ENCODE results near the gene ZNF219. TPM values are rescaled to one million over a fixed set of nuclear protein-coding genes. Genes with fewer than 3 reads are reported as not detected.

The ZNF219 gene
- total and polyA plus RNA-seq, 2 donors (not counting 1 experiment from before 2014, with no cell fraction given): 3.3 to 6.4 TPM

DNA sequence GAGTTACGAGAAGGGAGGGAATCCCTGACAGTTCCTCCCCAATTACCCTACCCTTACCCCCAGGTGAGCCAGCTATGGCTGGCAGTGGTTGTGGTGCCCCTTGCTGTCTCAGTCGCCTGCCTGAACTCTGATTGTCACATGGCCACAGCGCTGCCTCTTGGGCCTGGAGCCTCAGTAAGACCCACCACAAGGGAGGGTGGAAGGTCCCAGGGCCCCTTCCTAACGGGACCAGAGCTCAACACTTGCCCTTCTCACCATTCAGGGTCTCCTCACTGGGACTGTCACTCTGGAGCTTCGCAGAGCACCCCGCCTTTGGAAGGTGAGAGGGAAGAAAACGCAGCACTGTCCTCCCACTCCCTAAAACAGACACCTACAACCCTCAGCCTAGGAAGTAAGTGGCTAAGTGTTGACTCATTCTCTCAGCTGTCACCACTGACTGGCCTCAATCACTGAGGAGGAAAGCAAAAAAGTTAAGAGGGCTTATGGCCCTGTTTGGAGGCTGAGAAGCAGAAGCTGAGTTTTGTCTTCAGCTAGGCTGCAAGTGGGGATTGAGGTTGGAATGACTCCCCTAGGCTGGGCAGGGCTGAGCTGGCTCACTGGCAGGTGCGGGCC lies 3.5 kb upstream of the ZNF219 start:
- TF ChIP-seq, protein P1, sequence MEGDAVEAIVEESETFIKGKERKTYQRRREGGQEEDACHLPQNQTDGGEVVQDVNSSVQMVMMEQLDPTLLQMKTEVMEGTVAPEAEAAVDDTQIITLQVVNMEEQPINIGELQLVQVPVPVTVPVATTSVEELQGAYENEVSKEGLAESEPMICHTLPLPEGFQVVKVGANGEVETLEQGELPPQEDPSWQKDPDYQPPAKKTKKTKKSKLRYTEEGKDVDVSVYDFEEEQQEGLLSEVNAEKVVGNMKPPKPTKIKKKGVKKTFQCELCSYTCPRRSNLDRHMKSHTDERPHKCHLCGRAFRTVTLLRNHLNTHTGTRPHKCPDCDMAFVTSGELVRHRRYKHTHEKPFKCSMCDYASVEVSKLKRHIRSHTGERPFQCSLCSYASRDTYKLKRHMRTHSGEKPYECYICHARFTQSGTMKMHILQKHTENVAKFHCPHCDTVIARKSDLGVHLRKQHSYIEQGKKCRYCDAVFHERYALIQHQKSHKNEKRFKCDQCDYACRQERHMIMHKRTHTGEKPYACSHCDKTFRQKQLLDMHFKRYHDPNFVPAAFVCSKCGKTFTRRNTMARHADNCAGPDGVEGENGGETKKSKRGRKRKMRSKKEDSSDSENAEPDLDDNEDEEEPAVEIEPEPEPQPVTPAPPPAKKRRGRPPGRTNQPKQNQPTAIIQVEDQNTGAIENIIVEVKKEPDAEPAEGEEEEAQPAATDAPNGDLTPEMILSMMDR (IDR thresholded peaks at IDR 0.05): no peak
- TF ChIP-seq EZH2 (IDR thresholded peaks at IDR 0.05; ENCODE audit: borderline replicate concordance, insufficient read depth, low read depth, low read length, poor library complexity, severe bottlenecking): no peak
- 60% methylated on average over 1 of the region's 8 CpGs for WGBS (ENCODE audit: insufficient coverage)
- no peak overlapping the region for H3K27ac Mint-ChIP-seq
- DNase-seq (no peak), ATAC-seq (ENCODE audit: low read depth) (no peak)
- no peaks in the 10 kb centered on the region for H3K9me3 ChIP-seq (ENCODE audit: control extremely low read depth in 1 of 3, control insufficient read depth in 2 of 3, insufficient read depth in 1 of 3, low read length in 2 of 3)
- H3K4me3 ChIP-seq (ENCODE audit: control extremely low read depth in 1 of 5, extremely low read depth in 1 of 5, insufficient read depth in 1 of 5, low read depth in 2 of 5, low read length in 4 of 5): no peak overlapping the region
- H3K9ac ChIP-seq (ENCODE audit: low read length): no peak overlapping the region
- peaks cover 25 to 36% of the 10 kb centered on the region in 2 donors for H3K4me1 ChIP-seq (ENCODE audit: control insufficient read depth in 2 of 2, insufficient read depth in 2 of 2, low read length in 2 of 2)
- POLR2A ChIA-PET: no interaction called here
- peaks cover 0 to 29% (median 17%) of the 10 kb centered on the region in 4 experiments for H3K27me3 ChIP-seq (replicated peaks in 1 of 4; ENCODE audit: control extremely low read depth in 1 of 4, control insufficient read depth in 3 of 4, insufficient read depth in 4 of 4, low read length in 3 of 4)
- no peak overlapping the region for H3K4me3 Mint-ChIP-seq
- no peaks in the 10 kb centered on the region for H4K20me1 ChIP-seq (ENCODE audit: control insufficient read depth, insufficient read depth, low read length, poor library complexity, severe bottlenecking)
- CTCF ChIA-PET: interaction anchor here (1.1 to 11.8 kb wide), 8 partner anchors 7 to 113 kb away, joined by 3 to 348 read pairs (median 69); partner anchors contain the start of gene ARHGEF40
- H3K27ac ChIP-seq (ENCODE audit: low read length in 2 of 2): no peak overlapping the region
- H3K4me2 ChIP-seq (replicated peaks; ENCODE audit: low read depth, low read length, poor library complexity, severe bottlenecking): no peak overlapping the region
- H3K79me2 ChIP-seq (ENCODE audit: control insufficient read depth, insufficient read depth, low read length): no peaks in the 10 kb centered on the region
- peaks cover 28% of the 10 kb centered on the region for H3K27me3 Mint-ChIP-seq
- H2AFZ ChIP-seq (ENCODE audit: insufficient read depth, low read depth, low read length, poor library complexity, severe bottlenecking): no peak overlapping the region
- H3K36me3 ChIP-seq (replicated peaks in 1 of 2; ENCODE audit: control extremely low read depth in 1 of 2, control insufficient read depth in 1 of 2, extremely low read depth in 1 of 2, insufficient read depth in 2 of 2, low read length in 1 of 2): no peaks in the 10 kb centered on the region
- peaks cover 21% of the 10 kb centered on the region for H3K4me1 Mint-ChIP-seq
- no peaks in the 10 kb centered on the region for H3K9me3 Mint-ChIP-seq (ENCODE audit: insufficient read depth)
- intact Hi-C loops (cut with micrococcal nuclease): loop anchor here (5.0 to 10.0 kb wide), 3 partner anchors 280 to 760 kb away; partner anchors contain the start of genes PARP2 and SUPT16H

DNA sequence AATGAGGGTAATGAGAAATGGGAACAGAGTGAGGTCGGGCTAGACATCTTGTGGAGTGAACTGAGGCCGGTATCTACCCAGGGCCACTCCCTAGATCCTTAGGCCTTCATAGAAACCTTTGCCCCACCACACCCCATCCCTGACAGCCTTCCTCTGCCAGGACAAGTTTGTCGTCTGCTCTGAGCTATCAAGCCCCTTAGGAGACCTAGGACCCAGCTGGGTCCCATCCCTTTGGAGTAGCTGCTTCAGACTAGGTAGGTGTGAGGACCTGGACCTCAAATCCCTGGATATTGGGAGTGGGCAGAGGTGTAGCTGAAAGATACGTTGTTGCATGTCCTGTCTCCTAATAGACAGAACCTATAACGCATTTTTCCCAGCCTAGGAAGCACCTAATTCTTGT lies 2.5 kb upstream of the ZNF219 start, which contains the start of gene TMEM253:
TMEM253 (plus strand) TSS at position 136 of the 400 bp plus-strand sequence. CDS start 278 bp downstream, outside the sequence.
- peaks cover 22 to 32% of the 10 kb centered on the region in 2 donors for H3K4me1 ChIP-seq (ENCODE audit: control insufficient read depth in 2 of 2, insufficient read depth in 2 of 2, low read length in 2 of 2)
- no peaks in the 10 kb centered on the region for H3K9me3 Mint-ChIP-seq (ENCODE audit: insufficient read depth)
- H3K4me3 Mint-ChIP-seq: peak within 1 kb of the TSS; percentile 38
- no peak within 1 kb of the TSS for H3K4me3 ChIP-seq (ENCODE audit: control extremely low read depth in 1 of 5, extremely low read depth in 1 of 5, insufficient read depth in 1 of 5, low read depth in 2 of 5, low read length in 4 of 5)
- ATAC-seq (ENCODE audit: low read depth) (no peak), DNase-seq (no peak)
- H3K27ac ChIP-seq (ENCODE audit: low read length in 2 of 2): no peak within 1 kb of the TSS
- no peaks in the 10 kb centered on the region for H3K79me2 ChIP-seq (ENCODE audit: control insufficient read depth, insufficient read depth, low read length)
- CTCF ChIA-PET: interaction anchor here (1.0 to 11.8 kb wide), 8 partner anchors 6 to 130 kb away, joined by 3 to 348 read pairs (median 5); no protein-coding TSS in a partner anchor
- intact Hi-C loops (cut with micrococcal nuclease): loop anchor here (5.0 to 10.0 kb wide), 3 partner anchors 281 to 759 kb away; partner anchors contain the start of genes PARP2 and SUPT16H
- H3K27ac Mint-ChIP-seq: peak within 1 kb of the TSS; percentile 59
- H3K27me3 Mint-ChIP-seq: peaks cover 28% of the 10 kb centered on the region
- H4K20me1 ChIP-seq (ENCODE audit: control insufficient read depth, insufficient read depth, low read length, poor library complexity, severe bottlenecking): no peaks in the 10 kb centered on the region
- WGBS (ENCODE audit: insufficient coverage): 100% methylated on average over 2 of the region's 5 CpGs
- no peak within 1 kb of the TSS for H3K9ac ChIP-seq (ENCODE audit: low read length)
- no peak for TF ChIP-seq EZH2 (IDR thresholded peaks at IDR 0.05; ENCODE audit: borderline replicate concordance, insufficient read depth, low read depth, low read length, poor library complexity, severe bottlenecking)
- TF ChIP-seq, protein P1 (IDR thresholded peaks at IDR 0.05): no peak
- POLR2A ChIA-PET: interaction anchor here (1.1 kb wide), 1 partner anchor 112 kb away, joined by 5 read pairs; no protein-coding TSS in a partner anchor
- H3K36me3 ChIP-seq (replicated peaks in 1 of 2; ENCODE audit: control extremely low read depth in 1 of 2, control insufficient read depth in 1 of 2, extremely low read depth in 1 of 2, insufficient read depth in 2 of 2, low read length in 1 of 2): no peaks in the 10 kb centered on the region
- peaks cover 0 to 29% (median 17%) of the 10 kb centered on the region in 4 experiments for H3K27me3 ChIP-seq (replicated peaks in 1 of 4; ENCODE audit: control extremely low read depth in 1 of 4, control insufficient read depth in 3 of 4, insufficient read depth in 4 of 4, low read length in 3 of 4)
- H3K4me2 ChIP-seq (replicated peaks; ENCODE audit: low read depth, low read length, poor library complexity, severe bottlenecking): no peak within 1 kb of the TSS
- H3K9me3 ChIP-seq (ENCODE audit: control extremely low read depth in 1 of 3, control insufficient read depth in 2 of 3, insufficient read depth in 1 of 3, low read length in 2 of 3): no peaks in the 10 kb centered on the region
- peaks cover 18% of the 10 kb centered on the region for H3K4me1 Mint-ChIP-seq
- H2AFZ ChIP-seq (ENCODE audit: insufficient read depth, low read depth, low read length, poor library complexity, severe bottlenecking): no peak within 1 kb of the TSS
